GM13976 (cell line): ENCODE measurements around the gene TRMT5.
A peak's percentile ranks its signal among the peaks of the same experiment; 100 is the strongest.

Experiments used
- DNase-seq: peaks from one replicate; pipeline ENCODE4 v3.0.0; 2012; ENCODE audit warnings: low spot score
- CTCF ChIP-seq: IDR thresholded peaks from 2 replicates; pipeline ENCODE4 v1.5.1; 2012; ENCODE audit warnings: borderline replicate concordance, mild to moderate bottlenecking; ENCODE audit not compliant: insufficient read depth; ENCODE audit errors: extremely low read depth, missing control alignments, control extremely low read depth
- in situ Hi-C: fragments of 300-500 bp; cut with MboI; formaldehyde crosslinking; loops from one replicate; pipeline ENCODE4 v1.12.0; 2022; ENCODE audit warnings: low sequenced_read_pairs, mixed read lengths, inconsistent platforms; ENCODE audit not compliant: unreplicated experiment

TRMT5 gene

GRCh38 chr14:60980811-60981632 lies at the start of gene TRMT5, which contains the start of gene SLC38A6:
Gene TRMT5 (minus strand): TSS chr14:60981079. CDS start chr14:60980973, 106 bp downstream.
Gene SLC38A6 (plus strand): TSS chr14:60981245. CDS start chr14:60981278, 33 bp downstream.
- in situ Hi-C loops: no loop called here
- TF ChIP-seq CTCF: no peak
- DNase-seq: peak; percentile 91

- no peak for TF ChIP-seq CTCF
- in situ Hi-C loops: loop anchor here (10.0 kb wide), 1 partner anchor 402 kb away; no protein-coding TSS in a partner anchor
- DNase-seq: no peak
Measured at GRCh38 chr14:61026526-61026925, 45.6 kb upstream of the TRMT5 start.

DNA sequence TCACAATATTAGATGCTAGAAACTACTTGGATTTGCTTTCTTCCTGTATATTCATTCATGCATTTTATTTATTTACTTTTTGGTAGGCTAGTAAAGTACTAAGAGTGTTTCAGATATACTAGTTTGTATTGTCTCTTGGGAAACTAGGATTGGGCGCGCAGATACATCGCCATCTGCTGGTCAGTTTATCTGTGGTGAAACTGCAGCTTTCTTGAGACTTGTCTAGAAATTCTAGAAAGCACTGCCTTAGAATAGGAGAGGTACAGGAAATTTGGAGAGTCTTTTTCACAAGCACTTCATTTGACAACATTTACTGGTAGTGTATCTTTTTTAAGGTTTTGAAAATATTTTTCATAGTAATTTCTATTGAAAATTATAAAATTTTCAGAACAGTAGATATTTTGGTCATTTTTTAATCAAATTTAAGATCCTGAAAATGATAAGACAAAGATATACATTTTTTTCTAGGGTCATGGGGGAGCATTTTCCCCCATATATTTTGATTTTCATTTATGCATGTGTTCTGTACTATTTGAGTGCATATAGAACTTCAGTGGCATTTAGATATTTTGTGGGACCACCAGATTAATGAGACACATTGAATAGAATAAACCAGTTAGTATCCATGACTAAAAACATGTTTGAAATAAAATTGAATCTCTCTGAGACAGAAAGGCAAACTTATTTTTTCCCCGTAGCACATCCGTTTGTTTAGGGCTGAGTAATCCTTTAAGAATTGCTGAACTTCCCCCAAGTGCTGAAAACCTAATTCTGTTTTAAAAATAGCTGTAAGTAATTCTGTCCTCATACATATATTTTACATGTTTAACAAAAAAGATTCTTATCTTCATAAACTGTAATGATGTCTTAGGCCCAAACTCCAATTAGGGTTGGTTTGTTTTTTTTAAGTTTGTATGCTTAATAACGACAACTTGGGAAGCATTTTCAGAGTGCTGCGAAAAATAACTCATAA lies 44.7 kb upstream of the TRMT5 start:
- peak; percentile 61 for TF ChIP-seq CTCF
- in situ Hi-C loops: loop anchor here (10.0 kb wide), 1 partner anchor 401 kb away; no protein-coding TSS in a partner anchor
- DNase-seq: peak; percentile 46

GRCh38 chr14:61019537-61019936 lies 38.7 kb upstream of the TRMT5 start:
- no peak for TF ChIP-seq CTCF
- in situ Hi-C loops: no loop called here
- no peak for DNase-seq

DNA sequence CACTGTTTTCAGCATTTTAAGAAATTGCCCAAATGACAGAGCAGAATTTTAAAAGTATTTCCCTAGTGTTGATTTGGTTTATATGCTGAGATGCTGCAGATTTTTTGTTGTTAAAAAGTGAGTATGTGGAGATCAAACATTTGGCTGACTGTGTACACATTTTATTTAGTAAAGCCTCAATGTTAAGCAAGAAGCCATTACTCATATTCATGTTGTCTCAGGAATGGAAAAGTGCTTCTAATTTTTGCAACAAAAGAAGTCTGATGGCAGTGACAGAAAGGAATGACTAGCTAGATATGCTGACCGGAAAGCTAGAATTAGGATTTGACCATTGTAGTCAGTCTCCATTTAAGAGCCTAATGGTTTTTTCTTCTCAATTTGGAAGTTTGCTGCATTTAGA lies 22.7 kb upstream of the TRMT5 start:
- DNase-seq: no peak
- in situ Hi-C loops: no loop called here
- TF ChIP-seq CTCF: no peak

DNA sequence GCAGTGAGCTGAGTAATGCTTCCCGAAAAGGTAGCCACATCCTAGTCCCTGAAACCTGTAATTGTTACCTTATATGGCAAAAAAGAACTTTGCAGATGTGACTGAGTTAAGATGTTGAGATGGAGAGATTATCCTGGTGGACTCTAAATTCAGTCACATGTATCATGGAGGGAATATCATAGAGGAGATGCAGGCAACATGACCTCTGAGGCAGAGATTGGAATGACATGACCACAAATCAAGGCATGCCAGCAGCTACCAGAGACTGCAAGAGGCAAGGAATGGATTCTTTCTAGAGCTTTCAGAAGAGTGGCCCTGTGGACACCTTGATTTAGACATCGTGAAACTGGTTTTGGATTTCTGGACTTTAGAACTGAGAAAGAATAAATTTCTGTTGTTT lies 18.7 kb upstream of the TRMT5 start:
- TF ChIP-seq CTCF: no peak
- no peak for DNase-seq
- in situ Hi-C loops: no loop called here
